Measurements from ENCODE around the gene FAM184A. TPM values are rescaled to one million over a fixed set of nuclear protein-coding genes. Genes with fewer than 3 reads are reported as not detected.

Gene FAM184A
- total RNA-seq, 1 donor from 2014 or later: 0.40 TPM

GRCh38 chr6:118917546-118918328, 160.7 kb downstream of the FAM184A start:
- no peak for DNase-seq (ENCODE audit: low read depth in 2 of 2)

GRCh38 chr6:118914598-118914997, 163.9 kb downstream of the FAM184A start:
- no peak for DNase-seq (ENCODE audit: low read depth in 2 of 2)

- DNase-seq (ENCODE audit: low read depth in 2 of 2): no peak
These were observed 165.3 kb downstream of the FAM184A start for GRCh38 chr6:118913161-118913560.

DNA sequence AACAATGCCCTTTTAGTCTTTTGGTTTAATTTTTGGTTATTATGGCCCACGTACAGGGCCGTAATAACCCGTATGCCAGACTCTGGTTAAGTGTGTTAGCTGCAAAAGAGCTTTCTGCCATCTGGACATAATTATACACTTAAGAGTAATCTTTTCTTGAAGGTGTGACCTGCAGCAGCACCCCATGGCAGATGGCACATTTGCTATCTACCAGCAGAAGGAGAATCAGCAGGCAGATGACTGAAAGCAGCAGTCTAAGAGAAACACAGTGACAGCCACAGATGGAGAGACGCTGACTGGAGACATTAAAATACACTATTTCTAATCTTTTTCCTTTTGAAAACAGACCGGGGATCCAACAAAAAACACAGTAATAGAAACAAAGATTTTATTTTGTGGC, 165.8 kb downstream of the FAM184A start:
- DNase-seq (ENCODE audit: low read depth in 2 of 2): no peak

Other genes starting within 250 kb of the FAM184A start
- 16.5 and 19.2 TPM in 2 replicates for gene ASF1A, start 184.5 kb downstream of the FAM184A start, total RNA-seq
- gene MCM9, start 143.5 kb downstream of the FAM184A start, total RNA-seq: 9.2 and 11.7 TPM in 2 replicates